Ureter (tissue), 1 donor: ENCODE measurements around the gene SLC9C1. TPM values are rescaled to one million over a fixed set of nuclear protein-coding genes. Genes with fewer than 3 reads are reported as not detected.

Source experiments
- DNase-seq: peaks from one replicate; pipeline ENCODE4 v3.0.0-alpha.2; 2020; ENCODE audit warnings: low spot score
- total RNA-seq: library from RNA; stranded (reverse); gene quantifications from one replicate; pipeline ENCODE4 v1.2.4, GENCODE V29; 2023
- donor health status: DM: yes; HTN: yes; CAD: no.

The SLC9C1 gene
- total RNA-seq, 1 donor from 2014 or later, result 0.13 TPM

- no peak for DNase-seq
These were observed 13.5 kb upstream of the SLC9C1 start for GRCh38 chr3:112307557-112307956.

DNA sequence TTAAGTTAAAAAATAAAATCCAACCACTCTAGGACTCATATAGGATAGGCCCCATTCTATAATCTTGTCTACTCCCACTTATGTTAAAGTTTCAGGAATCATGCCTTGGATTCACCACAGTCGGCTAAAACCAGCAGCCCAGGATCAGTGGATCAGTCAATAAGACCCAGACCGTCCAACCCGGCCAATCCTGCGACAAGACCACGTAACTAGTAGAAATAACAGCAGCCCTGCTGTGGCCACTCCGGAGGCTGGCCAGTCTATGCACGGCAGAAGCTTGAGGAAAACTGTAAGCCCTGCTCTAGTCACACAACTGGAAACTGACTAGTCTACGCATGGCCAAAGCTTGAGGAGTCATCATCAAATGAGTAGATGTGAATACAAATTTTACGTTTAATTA, 12.8 kb upstream of the SLC9C1 start:
- DNase-seq, result no peak

GRCh38 chr3:112304611-112305010, 10.6 kb upstream of the SLC9C1 start:
- DNase-seq, result no peak

DNA sequence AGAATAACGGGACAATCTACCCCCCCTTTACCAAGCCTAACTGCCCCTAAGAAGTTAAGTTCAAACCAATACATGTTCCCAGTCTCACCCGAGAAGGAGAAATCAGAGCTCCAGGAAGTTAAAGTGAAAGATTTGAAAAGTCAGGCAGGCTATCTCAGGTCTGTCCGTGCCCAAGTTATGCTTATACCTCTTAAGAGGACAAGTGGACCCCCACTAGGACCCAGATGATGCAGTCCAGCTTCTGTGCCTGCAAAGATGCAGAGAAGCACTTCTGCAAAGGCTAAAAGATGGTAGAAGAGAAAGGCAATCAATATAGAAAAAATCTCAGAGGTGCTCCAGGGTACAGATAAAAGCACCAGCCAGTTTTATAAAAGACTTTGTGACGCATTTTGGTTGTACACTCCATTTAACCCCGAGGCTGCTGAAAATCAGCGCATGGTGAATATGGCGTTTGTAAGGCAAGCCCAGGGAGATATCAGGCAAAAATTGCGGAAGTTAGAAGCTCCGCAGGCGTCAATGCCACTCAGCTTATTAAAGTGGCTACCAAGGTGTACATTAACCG, 9.8 kb upstream of the SLC9C1 start:
- DNase-seq, result no peak

- no peak for DNase-seq
These were observed 9.1 kb upstream of the SLC9C1 start for GRCh38 chr3:112302881-112303763.

DNA sequence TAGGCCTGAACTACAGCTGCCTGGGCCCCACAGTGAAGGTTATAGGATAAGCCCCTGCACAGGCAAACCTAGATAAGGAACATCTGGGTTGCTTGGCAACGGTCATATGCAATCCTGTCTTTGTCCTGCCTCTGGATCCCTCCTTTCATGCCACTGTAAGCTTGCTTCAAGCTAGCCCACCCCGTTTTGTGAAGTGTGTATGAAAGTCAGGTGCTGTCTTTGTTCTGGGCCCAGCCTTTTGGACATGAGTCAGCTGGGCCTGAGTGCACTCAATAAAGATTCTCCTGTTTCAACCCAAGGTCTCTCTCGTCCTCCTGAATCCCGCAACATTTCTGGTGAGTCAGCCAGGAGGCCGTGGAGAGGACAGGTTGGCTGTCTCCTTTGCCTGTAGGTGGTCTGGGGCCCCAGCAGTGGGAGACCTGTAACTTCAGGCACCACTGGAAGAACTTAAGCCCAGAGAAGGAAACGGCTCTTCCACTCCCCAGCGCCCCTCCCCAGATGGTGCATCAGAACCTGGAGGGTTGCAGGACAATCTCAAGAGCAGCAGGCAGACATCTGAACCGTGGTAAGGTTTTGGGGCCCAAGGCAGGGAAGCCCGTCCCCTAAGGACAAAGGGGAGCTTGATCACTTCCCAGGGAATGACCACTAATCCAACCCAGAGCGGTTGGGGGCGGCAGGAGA, 8.3 kb upstream of the SLC9C1 start:
- DNase-seq, result no peak

DNA sequence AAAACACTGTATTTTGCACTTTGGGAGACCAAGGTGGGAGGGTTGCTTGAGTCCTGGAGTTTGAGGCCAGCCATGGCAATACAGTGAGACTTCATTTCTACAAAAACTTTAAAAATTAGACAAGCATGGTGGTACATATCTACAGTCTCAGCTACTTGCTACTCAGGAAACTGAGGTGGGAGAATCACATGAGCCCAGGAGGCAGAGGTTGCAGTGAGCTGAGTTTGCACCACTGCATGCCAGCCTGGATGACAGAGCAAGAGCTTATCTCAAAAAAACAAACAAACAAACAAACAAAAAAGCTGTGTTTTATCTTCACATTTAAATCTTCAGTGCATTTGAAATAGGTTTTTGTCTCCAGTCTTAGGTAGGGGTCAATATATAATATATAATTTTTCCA, 4.8 kb upstream of the SLC9C1 start:
- DNase-seq, result no peak

GRCh38 chr3:112297714-112298113, 3.7 kb upstream of the SLC9C1 start:
- DNase-seq, result no peak

- DNase-seq, result no peak
These were observed 5.0 kb downstream of the SLC9C1 start for GRCh38 chr3:112289011-112289410.

- no peak for DNase-seq
These were observed 13.8 kb downstream of the SLC9C1 start for GRCh38 chr3:112280266-112280665.

DNA sequence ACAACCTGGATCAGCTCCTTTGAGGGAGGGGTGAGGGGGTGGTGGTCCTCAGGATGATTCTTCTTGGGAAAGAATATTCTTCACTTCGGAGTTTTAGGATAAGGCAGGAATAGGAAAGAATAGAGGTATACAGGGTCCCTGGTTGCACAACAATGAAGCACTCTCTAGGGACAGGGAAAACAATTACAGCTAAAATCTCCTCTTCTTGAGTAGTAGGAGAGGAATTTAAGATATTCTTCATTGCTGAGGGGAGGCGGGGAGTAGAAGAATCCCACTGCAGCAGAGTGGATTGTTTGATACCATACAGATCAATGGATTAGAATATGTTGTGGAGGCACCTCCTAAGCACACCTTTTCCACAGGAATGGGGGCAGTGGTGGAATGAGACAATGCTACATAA, 20.5 kb downstream of the SLC9C1 start:
- no peak for DNase-seq

DNA sequence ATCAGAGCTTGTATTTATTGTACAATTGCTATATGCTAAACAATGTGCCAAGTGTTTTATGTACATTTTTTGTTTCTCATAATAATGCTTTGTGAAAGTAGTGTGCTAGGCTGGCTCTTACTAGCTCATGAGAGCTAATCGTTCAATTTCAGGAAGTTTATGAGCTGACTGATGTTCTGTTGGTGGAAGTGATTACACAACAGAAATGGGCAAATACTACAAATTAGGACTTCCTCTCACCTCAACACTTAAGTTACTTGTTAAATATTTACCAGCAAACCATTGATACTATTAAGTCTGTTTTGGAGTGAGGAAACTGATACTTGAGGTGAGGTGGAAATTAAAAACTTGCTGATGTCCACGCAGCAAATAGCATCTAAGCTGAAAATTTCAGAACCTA, 32.3 kb downstream of the SLC9C1 start:
- no peak for DNase-seq

DNA sequence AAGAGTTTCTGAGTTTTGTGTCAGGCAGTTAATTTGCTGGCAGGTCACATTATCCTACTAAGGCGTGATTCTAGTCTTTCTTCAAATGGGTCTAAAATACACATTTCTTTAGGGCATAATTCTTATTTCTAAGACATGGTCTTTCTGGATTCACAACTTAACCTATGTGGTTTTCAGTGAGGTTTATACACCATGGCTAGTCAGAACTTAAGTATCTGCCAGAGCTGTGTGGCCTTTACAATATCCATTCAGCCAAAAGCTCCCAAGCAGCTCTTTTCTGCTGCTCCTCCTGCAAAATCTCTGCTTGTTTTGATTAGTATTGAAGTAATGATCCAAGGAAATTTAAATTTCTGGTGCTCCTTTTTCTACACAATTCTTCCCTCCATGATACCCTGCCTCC, 33.5 kb downstream of the SLC9C1 start:
- no peak for DNase-seq

- DNase-seq, result no peak
These were observed 40.6 kb downstream of the SLC9C1 start for GRCh38 chr3:112253301-112253971.

DNA sequence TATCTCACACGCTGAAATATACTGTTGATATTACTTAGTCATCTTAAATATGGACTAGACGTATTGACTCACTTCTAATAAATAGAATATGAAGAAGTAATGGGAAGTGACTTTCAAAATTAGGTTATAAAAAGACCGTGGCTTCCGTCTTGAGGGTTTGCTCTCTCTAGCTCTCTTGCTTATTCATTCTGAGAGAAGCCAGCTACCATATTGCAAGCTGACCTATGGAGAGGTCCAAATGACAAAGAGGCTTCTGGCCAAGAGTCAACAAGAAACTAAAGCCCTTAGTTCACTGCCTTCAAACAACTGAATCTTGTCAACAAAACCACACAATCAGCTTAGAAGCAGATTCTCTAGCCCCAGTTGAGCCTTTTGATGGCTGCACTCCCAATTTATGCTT, 46.1 kb downstream of the SLC9C1 start:
- DNase-seq, result no peak

DNA sequence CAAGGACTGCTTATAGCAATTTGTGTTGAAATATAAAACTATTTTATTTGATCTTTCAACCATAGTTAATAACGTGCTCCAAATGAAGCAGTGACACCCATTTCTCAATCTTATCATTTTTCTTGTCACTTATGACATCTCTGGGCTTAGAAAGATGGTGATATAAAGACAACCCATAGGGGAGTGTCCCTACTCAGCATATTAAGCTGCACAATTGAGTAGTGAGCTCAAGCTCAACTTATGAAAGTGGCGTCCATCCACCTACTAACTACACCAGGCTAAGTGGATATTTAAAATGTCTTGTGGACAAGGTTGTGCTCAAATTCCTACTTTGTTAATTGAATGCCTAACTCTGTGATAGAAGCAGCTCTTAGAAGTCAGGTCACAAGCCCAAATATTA, 46.7 kb downstream of the SLC9C1 start:
- no peak for DNase-seq

GRCh38 chr3:112233083-112233482, 60.9 kb downstream of the SLC9C1 start:
- DNase-seq, result no peak

DNA sequence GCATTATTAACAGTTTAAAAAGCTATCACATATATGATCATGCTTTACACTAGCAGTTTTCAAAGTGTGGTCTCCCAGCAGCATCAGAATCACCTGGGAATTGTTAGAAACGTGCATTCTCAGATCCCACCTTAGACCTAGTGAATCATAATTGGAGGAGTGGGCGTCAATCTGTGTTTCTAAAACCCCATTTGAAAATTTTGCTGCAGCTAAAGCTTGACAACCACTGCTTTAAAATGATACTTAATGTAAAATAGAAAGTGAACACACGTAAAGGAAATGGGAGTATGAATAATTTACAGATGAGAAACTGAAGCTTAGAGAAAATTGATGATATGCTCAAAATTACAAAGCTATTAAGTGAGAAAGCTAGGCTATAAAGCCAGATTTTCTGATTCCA, 62.3 kb downstream of the SLC9C1 start:
- DNase-seq, result no peak

- no peak for DNase-seq
These were observed 64.0 kb downstream of the SLC9C1 start for GRCh38 chr3:112230033-112230432.

- no peak for DNase-seq
These were observed 65.2 kb downstream of the SLC9C1 start for GRCh38 chr3:112228786-112229185.

DNA sequence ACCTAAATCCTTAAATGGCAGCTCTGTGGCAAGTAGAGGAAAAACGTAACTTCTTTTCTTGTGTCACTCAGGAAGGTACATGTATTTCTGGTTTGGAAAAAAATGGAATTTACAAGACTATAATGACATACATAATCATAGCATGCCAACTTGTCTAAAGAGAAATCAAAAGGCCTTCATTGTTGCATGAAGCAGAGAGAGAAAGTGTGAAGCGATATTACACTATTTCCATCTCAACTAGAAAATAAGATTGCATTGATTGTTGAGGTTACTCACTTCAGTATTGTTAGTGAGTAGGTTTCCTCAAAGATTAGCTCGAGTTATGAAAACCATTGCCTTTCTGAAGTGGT, 93.7 kb downstream of the SLC9C1 start:
- DNase-seq, result no peak

- no peak for DNase-seq
These were observed 94.2 kb downstream of the SLC9C1 start for GRCh38 chr3:112199622-112200316.
